NOMO-1 treated with dmso at 0.1 percent for 144 hours (cell line): ENCODE data around the gene PLA2G4F.

Experiments
- DNase-seq: peaks from one replicate; lab custom pipeline; 2025; ENCODE audit not compliant: unreplicated experiment; lab: John Stamatoyannopoulos, UW

Gene PLA2G4F

DNA sequence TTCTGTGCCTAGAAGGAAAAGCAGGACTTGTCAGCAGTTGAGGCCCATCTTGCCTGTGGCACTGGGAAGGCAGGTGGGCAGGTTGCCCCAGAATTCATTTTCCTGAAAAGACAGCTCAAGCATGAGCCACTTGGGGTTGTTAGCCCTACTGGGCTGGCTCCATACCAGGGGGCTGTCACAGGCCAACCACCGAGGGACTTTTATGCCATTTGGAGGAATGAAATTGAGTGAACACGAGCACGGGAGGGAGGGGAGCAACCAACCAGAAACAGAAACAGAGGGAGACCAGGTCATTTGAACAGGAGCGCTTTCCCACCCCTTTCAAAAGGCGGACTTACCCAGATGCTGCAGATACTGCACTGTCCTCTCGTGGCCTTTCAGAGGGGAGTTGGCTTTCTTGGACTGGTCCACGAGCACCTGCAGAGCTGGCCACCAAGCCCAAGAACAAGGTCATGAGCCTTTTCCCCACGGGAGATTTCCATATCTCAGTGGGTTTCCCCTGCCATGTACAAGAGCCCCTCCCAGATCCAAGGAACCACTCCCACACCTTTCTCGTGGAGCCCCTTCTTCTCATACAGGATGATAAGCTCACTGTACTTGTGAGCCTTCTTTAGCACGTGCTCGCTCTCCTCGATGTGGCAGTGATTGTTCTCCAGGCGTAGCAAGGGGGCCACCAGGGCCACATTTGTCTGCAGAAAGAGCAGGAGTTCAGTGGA is 9.9 kb upstream of the PLA2G4F start:
- no peak for DNase-seq

GRCh38 chr15:42165106-42165505 is 8.7 kb upstream of the PLA2G4F start:
- DNase-seq: no peak

GRCh38 chr15:42163947-42164550 is 7.6 kb upstream of the PLA2G4F start:
- no peak for DNase-seq

DNA sequence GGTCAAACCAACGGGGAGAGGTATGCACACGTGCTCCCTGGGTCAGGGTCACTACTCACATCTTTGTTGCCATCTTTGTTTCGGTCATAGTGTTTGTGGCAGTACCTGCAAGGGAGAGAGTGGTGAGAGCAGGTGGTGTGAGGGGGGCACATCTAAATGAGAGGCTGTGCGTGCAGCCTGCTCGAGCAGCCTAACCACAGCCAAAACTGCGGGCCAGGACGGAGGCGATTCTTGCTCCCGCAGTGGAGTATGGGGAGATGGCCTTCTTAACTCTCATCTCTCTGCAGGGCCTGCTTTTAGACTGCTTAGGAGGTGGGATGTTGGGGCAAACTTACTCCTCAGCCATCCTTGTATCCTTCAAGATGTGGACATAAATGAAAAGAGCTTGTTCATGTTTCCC is 6.9 kb upstream of the PLA2G4F start:
- DNase-seq: no peak

- DNase-seq: no peak
Measured at GRCh38 chr15:42160136-42160535, 3.7 kb upstream of the PLA2G4F start.

- no peak for DNase-seq
Measured at GRCh38 chr15:42159381-42160015, 3.1 kb upstream of the PLA2G4F start.

GRCh38 chr15:42158941-42159340 is 2.5 kb upstream of the PLA2G4F start:
- DNase-seq: no peak

GRCh38 chr15:42157981-42158765 is 1.7 kb upstream of the PLA2G4F start:
- no peak for DNase-seq

- no peak for DNase-seq
Measured at GRCh38 chr15:42157381-42157780, 945 bp upstream of the PLA2G4F start.

GRCh38 chr15:42155546-42156242 is 742 bp downstream of the PLA2G4F start:
- no peak for DNase-seq

DNA sequence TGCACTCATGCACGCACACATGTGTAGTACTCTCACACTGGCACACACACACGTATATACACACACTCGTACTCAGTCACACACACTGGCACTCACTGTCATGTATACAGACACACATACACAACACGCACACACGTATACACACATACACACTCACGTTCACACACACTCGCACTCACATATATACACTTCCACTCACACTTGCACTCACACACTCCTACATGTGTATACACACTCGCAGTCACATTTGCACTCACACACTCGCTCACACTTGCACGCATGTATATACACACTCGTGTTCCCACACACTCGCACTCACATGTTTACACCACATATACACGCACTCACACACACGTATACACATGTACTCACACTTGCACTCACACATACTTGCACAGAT is 1.5 kb downstream of the PLA2G4F start:
- DNase-seq: no peak

GRCh38 chr15:42154212-42154941 is 2.1 kb downstream of the PLA2G4F start:
- DNase-seq: no peak

DNA sequence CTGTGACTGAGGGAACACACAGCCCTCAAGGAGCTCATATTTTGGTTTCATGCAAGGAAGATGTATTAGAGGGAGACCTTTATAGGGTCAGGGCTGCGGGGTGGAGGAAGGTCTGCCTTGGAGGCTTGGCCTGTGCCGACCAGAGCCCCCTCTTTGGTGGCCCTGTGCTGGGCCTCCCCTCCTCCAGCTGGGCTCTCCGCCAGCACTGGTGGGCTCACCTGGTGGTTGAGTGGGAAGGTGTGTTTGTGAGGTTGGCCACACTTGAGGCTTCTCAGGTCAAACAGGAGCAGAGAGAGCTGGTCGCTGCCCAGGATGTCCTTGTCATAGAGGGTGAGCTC is 2.6 kb downstream of the PLA2G4F start:
- DNase-seq: no peak

DNA sequence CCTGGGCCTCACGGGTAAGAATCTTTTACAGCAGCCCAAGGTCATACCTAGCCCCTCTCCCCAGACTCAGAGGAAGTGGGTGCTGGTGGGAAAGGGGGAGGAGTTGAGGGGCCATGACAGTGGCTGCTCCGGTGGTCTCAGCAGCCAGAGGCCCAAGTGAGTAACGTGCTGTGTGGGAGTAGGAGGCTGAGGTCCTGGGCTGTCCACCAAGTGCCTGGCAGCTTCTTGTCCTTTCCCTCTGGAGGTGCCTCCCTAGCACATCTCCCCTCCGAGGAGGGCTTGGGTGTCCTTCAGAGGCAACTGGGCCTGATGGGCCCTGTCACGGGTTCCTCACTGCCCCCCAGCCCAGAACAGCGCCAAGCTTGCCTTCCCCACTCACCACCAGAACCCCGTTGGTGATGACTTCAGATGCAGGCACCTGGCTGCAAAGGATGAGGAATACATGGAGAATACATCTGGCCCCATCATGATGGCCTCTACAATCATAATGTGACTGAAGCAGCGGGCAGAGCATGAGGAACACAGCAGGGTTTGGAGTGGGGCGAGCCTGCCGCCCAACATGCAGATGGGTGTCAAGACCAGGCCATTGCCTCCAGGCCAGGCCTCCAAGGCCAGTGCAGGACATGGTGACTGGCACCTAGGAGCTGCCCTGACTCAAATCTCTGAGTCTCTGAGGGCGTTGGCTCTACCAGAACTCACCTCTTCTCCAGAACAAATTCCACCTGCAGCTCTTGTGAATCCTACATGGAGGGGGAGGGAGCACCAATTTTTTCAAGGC is 3.3 kb downstream of the PLA2G4F start:
- no peak for DNase-seq

DNA sequence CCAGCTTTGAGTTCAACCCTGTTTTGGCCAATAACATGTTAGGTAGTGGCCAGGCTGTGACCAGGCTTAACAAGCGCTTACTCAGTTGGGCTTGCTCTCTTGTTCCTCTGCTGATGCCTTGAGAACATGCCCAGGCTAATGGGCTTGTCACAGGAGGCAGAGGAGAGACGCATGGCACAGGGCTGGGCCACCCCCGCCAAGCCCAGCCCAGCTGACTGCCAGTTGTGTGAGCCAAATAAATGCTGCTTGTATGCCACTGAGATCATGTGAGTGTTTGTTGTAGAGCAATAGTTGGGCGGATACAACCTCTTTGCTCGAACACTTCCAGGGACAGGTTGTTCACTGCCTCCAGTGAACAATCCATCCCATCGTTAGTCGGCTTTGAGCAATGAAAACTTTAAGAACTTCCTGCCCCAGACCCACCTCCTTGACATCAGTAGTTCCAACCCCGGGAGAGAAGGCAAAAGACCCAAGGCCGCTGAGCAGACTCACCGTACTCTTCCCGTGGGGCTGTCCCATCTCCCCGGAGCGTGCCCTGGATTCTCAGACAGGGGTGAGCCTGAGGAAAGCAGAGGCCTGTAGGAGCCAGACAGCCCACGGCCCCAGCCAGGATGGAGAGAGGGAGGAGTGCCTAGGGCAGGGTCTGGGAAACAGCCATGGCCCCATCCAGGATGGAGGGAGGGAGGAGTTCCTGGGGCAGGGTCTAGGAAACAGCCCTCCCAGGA is 4.1 kb downstream of the PLA2G4F start:
- no peak for DNase-seq

DNA sequence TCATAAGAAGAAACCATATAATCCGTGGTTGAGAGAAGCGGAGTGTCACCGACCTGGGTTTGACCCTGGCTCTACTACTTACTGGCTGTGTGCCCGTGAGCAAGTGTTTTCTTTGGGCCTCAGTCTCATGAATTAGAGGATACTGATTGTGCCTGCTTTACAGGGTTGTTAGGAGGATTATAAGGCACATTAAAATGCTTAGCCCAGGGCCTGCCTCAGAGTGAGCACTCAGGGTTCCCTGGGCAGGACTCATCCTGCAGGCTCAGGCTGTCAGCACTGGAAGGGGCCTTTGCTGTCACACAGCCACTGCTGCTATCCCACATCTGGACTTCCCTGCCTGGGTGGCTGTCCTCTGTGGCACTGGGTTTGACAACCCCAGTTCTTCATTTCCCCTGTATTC is 4.7 kb downstream of the PLA2G4F start:
- DNase-seq: no peak

DNA sequence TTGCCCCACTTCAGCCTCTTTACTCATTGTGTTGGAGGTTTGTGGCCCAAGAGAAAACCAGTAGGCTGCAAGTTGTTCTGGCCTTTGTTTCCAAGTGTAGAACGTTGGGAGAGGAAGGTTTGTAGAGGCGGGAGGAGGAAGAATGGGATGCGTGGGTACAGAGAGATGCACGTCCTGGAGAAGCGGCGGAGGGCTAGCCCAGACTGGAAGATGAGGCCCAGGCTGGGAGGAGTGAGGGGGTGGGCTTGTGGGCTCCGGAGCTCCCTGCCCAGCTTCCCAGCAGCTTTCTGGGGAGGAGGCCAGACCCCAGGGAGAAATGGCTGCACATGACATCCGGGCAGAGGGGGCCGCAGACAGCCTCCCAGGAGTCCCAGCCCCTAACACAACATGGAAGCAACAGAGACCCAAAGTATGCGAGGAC is 5.3 kb downstream of the PLA2G4F start:
- no peak for DNase-seq

- no peak for DNase-seq
Measured at GRCh38 chr15:42150219-42150970, 6.0 kb downstream of the PLA2G4F start.
